Kidney (tissue), 14 donors: ENCODE measurements around the gene KIF23. TPM values are rescaled to one million over a fixed set of nuclear protein-coding genes. Genes with fewer than 3 reads are reported as not detected.

Experiments
- DNase-seq, 5 donors: peaks; one replicate each; pipeline ENCODE4 v3.0.0-alpha.2; 2013 to 2020
- FAIRE-seq: peaks from 2 replicates; lab custom pipeline; 2012; peaks lifted over from hg19 to GRCh38; lab: Jason Lieb, UNC
- H3K27ac ChIP-seq, 2 donors: one replicate each; pipeline ENCODE4 v1.7.0; 2013; ENCODE audit warnings: low read depth in 2 of 2, low read length in 2 of 2, inconsistent platforms in 1 of 2
- H3K27me3 ChIP-seq: one replicate; pipeline ENCODE4 v1.7.1; 2013; ENCODE audit warnings: low read length, inconsistent platforms; ENCODE audit not compliant: control insufficient read depth, insufficient read depth
- H3K36me3 ChIP-seq, 3 donors: one replicate each; pipeline versions ENCODE4 v1.7.0 to v1.7.1; 2013; ENCODE audit warnings: low read length in 3 of 3, control low read depth in 1 of 3, inconsistent platforms in 1 of 3; ENCODE audit not compliant: insufficient read depth in 3 of 3, control insufficient read depth in 2 of 3
- H3K4me1 ChIP-seq, 3 donors: one replicate each; pipeline versions ENCODE4 v1.7.0 to v1.7.1; 2013; ENCODE audit warnings: low read length in 3 of 3, inconsistent platforms in 1 of 3, low read depth in 1 of 3; ENCODE audit not compliant: control insufficient read depth in 2 of 3, insufficient read depth in 2 of 3
- H3K4me3 ChIP-seq, 3 donors: one replicate each; pipeline versions ENCODE4 v1.7.0 to v1.8.1; 2013; ENCODE audit warnings: low read length in 3 of 3, control low read depth in 1 of 3, inconsistent platforms in 1 of 3
- H3K9ac ChIP-seq, 3 donors: one replicate each; pipeline versions ENCODE4 v1.7.0 to v1.7.1; 2013; ENCODE audit warnings: low read length in 3 of 3, control low read depth in 1 of 3, inconsistent platforms in 1 of 3
- H3K9me3 ChIP-seq, 3 donors: one replicate each; pipeline versions ENCODE4 v1.7.0 to v1.7.1; 2013; ENCODE audit warnings: low read length in 3 of 3, control low read depth in 1 of 3, inconsistent platforms in 1 of 3; ENCODE audit not compliant: control insufficient read depth in 2 of 3, insufficient read depth in 1 of 3
- intact Hi-C: fragments of 100-400 bp; cut with DNase I; formaldehyde crosslinking; loops from one replicate; pipeline ENCODE4 v1.11.1; 2022
- polyA plus RNA-seq: library from polyadenylated mRNA; stranded (reverse); fragments of 350-450 nt; fragmentation: Illumina TruSeq; extraction: RNeasy Lipid Tissue Mini Kit (QIAGEN cat#74804); gene quantifications from one replicate; pipeline ENCODE4 v1.2.3, GENCODE V29; 2014; ENCODE audit warnings: low read depth, low replicate concordance; ENCODE audit not compliant: insufficient read depth
- total RNA-seq: library from RNA; stranded (reverse); fragmentation: NEBNext Ultra II Directional; extraction: Animal tissue kit (Norgen Biotek cat#: 25700); gene quantifications from one replicate; pipeline ENCODE4 v1.2.1, GENCODE V29; 2021
- TF ChIP-seq, protein P1 (sequence below): IDR thresholded peaks from 3 replicates; pipeline ENCODE4 v1.5.1; 2012; ENCODE audit warnings: mild to moderate bottlenecking, moderate library complexity, borderline replicate concordance; ENCODE audit not compliant: insufficient read depth; ENCODE audit errors: extremely low read depth
- donor health status: control.
- donor health status: control.
- donor health status: control.
- donor health status: control.
- donor health status: control.
- donor health status: DM: yes; HTN: yes; CAD: no.
- donor health status: Normal renal cell carcinoma (clear cell type).

Gene KIF23
- total and polyA plus RNA-seq, 2 donors from 2014 or later: 2.5 to 3.6 TPM

DNA sequence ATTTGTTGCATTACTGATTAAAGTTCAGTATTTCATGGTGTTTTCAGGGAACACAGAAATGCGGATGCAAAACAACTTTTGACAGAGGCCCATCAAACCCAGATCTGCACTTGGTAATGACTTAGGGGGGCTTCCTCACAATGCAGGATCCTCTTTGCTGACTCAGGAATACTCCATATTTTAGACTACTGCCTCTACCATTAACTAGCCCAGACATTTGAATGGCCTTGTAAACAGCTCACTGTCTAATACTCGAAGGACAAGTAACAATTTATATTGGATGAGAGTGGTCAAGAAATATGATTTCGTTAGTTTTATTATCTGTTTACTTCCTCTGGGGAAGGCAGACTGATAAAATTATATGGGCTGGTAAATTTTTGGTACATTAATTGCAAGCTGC lies 9.0 kb upstream of the KIF23 start:
- no peak overlapping the region for H3K27ac ChIP-seq
- intact Hi-C loops: no loop called here
- no peaks in the 10 kb centered on the region for H3K9me3 ChIP-seq
- no peak overlapping the region for H3K9ac ChIP-seq
- DNase-seq: no peak
- no peaks in the 10 kb centered on the region for H3K4me1 ChIP-seq
- H3K36me3 ChIP-seq: peaks cover 0 to 25% (median 5%) of the 10 kb centered on the region in 3 donors
- no peak for FAIRE-seq
- TF ChIP-seq, protein P1, sequence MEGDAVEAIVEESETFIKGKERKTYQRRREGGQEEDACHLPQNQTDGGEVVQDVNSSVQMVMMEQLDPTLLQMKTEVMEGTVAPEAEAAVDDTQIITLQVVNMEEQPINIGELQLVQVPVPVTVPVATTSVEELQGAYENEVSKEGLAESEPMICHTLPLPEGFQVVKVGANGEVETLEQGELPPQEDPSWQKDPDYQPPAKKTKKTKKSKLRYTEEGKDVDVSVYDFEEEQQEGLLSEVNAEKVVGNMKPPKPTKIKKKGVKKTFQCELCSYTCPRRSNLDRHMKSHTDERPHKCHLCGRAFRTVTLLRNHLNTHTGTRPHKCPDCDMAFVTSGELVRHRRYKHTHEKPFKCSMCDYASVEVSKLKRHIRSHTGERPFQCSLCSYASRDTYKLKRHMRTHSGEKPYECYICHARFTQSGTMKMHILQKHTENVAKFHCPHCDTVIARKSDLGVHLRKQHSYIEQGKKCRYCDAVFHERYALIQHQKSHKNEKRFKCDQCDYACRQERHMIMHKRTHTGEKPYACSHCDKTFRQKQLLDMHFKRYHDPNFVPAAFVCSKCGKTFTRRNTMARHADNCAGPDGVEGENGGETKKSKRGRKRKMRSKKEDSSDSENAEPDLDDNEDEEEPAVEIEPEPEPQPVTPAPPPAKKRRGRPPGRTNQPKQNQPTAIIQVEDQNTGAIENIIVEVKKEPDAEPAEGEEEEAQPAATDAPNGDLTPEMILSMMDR: no peak
- no peak overlapping the region for H3K4me3 ChIP-seq
- no peaks in the 10 kb centered on the region for H3K27me3 ChIP-seq

DNA sequence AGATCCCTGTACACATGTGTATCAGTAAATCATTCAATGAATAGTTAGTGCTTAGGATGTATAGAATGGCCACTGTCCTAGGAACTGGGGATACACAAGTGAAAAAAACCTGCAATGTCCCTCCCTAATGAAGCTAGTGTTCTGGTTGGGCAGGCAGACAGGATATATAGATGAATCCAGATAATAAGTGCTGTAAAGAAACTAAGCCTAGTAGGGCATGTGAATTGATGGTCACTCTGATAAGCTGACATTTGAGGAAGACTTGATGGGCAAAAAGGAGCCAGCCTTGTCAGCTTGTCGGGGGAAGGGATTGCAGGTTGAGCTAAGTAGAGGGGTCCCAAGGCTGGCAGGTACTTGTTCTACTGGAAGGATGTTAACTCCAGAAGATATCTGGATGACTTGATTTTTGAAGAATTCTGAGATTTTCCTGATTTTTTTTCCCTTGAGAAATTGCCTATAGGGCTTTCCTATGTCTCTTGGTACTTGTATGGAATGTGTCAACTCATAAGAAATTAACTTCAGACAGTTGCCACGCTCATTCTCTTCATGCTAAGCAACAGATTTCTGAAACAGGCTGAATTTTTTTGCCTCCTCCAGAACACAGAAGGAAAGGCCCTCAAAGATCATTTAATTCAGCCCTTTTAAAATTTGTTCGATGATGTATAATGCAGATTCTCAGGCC lies 6.3 kb upstream of the KIF23 start:
- peaks cover 0 to 20% (median 4%) of the 10 kb centered on the region in 3 donors for H3K36me3 ChIP-seq
- H3K4me1 ChIP-seq: no peaks in the 10 kb centered on the region
- H3K27me3 ChIP-seq: no peaks in the 10 kb centered on the region
- intact Hi-C loops: no loop called here
- no peaks in the 10 kb centered on the region for H3K9me3 ChIP-seq
- no peak for DNase-seq
- no peak overlapping the region for H3K9ac ChIP-seq
- TF ChIP-seq, protein P1: no peak
- H3K4me3 ChIP-seq: no peak overlapping the region
- H3K27ac ChIP-seq: no peak overlapping the region
- FAIRE-seq: no peak

DNA sequence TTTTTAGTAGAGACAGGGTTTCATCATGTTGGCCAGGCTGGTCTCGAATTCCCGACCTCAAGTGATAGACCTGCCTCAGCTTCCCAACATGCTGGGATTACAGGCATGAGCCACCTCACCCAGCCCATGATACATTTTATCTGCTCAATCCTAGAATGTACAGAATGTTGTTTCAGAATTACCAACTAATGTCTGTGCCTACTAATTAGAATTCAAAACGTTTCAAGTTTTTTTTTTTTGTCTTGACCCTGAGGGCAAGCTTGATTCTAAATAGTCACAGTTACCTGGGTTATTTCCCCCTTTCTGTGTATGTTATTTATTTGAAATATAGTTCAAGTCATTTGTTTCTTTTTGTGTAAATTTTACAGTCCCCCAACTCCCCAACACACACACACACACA lies 5.3 kb upstream of the KIF23 start:
- TF ChIP-seq, protein P1: no peak
- H3K9me3 ChIP-seq: no peaks in the 10 kb centered on the region
- H3K27me3 ChIP-seq: no peaks in the 10 kb centered on the region
- H3K4me1 ChIP-seq: peaks cover 0 to 2% (median 0%) of the 10 kb centered on the region in 3 donors
- peaks cover 0 to 15% (median 4%) of the 10 kb centered on the region in 3 donors for H3K36me3 ChIP-seq
- no peak overlapping the region for H3K9ac ChIP-seq
- no peak overlapping the region for H3K27ac ChIP-seq
- no peak for FAIRE-seq
- intact Hi-C loops: no loop called here
- DNase-seq: no peak
- H3K4me3 ChIP-seq: no peak overlapping the region
